HG03432 (cell line): ENCODE results near the gene RPRD1B.

Experiments
- ATAC-seq: cut with Tn5 transposase; IDR thresholded peaks from one replicate; pipeline ENCODE4 v1.9.1; 2021; ENCODE audit warnings: mild to moderate bottlenecking, moderate library complexity; ENCODE audit not compliant: unreplicated experiment

Gene RPRD1B, protein sequence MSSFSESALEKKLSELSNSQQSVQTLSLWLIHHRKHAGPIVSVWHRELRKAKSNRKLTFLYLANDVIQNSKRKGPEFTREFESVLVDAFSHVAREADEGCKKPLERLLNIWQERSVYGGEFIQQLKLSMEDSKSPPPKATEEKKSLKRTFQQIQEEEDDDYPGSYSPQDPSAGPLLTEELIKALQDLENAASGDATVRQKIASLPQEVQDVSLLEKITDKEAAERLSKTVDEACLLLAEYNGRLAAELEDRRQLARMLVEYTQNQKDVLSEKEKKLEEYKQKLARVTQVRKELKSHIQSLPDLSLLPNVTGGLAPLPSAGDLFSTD

DNA sequence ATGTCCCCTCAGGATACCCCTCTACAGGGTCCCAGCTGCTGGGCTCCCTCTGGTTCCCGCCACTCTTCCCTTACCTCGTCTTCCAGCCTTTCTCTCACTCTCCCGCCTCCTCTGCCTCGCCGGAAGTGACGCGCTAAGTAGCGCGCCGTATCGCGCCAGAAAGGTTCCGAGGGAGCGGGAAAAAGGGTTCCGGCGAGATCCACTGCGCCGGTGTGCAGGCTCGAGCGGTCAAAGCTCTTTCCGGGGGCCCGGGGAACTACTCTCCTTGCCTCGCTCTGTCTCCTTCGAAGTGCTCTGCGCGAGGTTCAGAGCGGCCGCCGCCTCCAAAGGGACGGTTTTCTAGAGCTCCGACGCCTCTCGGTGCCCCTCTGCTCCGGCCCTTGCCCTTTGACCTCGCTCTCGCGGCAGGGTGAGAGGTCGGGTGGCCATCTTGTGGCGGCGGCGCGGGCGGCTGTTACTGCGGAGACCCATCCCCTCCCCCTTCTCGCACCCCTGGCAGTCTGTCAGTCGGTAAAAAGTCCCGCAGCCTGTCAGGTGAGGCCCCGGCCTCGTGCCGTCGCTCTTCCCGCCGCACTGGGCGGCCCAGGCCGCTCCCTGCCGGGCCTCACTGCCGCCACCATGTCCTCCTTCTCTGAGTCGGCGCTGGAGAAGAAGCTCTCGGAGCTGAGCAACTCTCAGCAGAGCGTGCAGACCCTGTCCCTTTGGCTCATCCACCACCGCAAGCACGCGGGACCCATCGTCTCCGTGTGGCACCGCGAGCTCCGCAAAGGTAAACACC is at the start of gene RPRD1B, which contains the start of gene TTI1:
RPRD1B (plus strand) TSS at position 417 of the 778 bp plus-strand sequence; CDS start at position 619, 202 bp downstream.
TTI1 (minus strand) TSS at position 127 of the 778 bp plus-strand sequence. CDS start 19,640 bp downstream, outside the sequence.
- ATAC-seq: peak; percentile 84

- no peak for ATAC-seq
Measured at GRCh38 chr20:37984018-37984785, 49.3 kb upstream of the RPRD1B start.

GRCh38 chr20:37986044-37986858 is 47.3 kb upstream of the RPRD1B start:
- no peak for ATAC-seq

GRCh38 chr20:37986873-37987601 is 46.5 kb upstream of the RPRD1B start:
- no peak for ATAC-seq

DNA sequence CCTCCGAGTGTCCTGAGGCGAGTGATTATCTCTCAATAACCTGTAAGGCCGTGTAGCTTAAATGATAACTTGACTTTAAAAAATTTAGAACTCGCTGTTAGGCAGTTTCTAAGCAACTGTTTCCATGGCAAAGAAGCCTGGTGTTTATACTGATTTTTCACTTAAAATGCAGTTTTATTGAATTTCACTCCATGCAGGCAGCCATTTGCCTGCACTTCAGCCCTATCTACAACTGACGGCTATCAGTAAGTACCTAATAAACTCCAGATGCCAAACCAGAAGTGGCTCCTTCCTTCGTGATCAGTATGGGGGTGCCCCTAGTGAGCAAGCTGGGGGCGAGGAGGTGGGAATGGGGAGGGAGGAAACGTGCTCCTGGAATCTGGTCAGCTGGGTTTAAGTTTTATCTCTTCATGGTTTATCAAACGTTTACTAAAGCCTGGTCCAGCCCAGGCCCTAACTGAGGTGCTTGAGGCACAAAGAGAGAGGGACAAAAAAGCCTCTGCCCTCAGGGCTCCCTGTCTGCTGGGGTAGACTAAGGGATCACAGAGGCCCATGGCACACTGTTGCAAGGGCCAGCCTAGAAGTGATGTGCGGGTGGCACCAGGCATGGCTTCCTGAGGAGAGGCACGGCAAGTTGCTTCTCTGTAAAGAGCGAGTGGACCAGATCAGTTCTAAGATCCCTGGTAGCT is 45.8 kb upstream of the RPRD1B start:
- ATAC-seq: no peak

- no peak for ATAC-seq
Measured at GRCh38 chr20:37988306-37988954, 45.1 kb upstream of the RPRD1B start.

- no peak for ATAC-seq
Measured at GRCh38 chr20:37989601-37990295, 43.8 kb upstream of the RPRD1B start.

- peak; percentile 89 for ATAC-seq
Measured at GRCh38 chr20:37990571-37991151, 42.9 kb upstream of the RPRD1B start.

GRCh38 chr20:37991157-37991866 is 42.2 kb upstream of the RPRD1B start:
- ATAC-seq: no peak

GRCh38 chr20:37991908-37992307 is 41.6 kb upstream of the RPRD1B start:
- ATAC-seq: no peak

GRCh38 chr20:37992802-37993409 is 40.6 kb upstream of the RPRD1B start:
- no peak for ATAC-seq

GRCh38 chr20:37994512-37994911 is 39.0 kb upstream of the RPRD1B start:
- no peak for ATAC-seq

- ATAC-seq: no peak
Measured at GRCh38 chr20:37995856-37996605, 37.5 kb upstream of the RPRD1B start.

GRCh38 chr20:37997516-37997915 is 36.0 kb upstream of the RPRD1B start:
- no peak for ATAC-seq

DNA sequence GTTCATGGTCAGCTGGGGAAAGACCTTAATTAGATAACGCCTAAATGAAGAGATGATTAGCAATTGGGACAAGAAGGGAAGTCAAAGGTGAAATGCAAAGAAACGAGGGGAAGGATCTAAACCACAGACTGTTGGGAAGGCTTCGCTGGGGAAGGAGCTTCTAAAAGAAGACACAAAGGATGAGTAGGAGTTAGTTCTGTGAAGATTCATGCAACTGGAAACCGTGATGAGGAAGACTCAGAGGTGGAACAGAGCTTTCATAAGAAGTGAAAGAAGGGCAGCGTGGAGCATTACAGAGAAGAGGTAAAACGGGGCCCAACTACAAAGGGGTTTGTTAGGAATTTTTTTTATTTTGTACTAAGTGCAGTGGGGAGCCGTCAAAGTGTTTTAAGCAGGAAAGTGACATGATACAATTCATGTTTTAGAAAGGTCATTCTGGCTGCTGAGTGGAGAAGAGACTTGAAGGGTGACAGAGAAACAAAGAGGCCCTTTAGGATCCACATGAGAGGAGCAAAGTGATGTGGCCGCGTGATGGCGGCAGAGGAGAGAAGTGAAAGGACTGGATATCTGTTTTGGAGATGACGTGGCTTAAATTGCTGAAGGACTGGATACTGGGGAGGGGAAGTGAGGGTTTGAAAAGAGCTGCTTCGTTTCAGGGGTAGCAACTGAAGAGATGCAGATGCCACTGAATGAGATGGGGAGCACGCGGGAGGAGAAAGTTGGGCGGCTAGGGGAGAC is 33.9 kb upstream of the RPRD1B start:
- ATAC-seq: no peak
